Lung (tissue), 12 donors: ENCODE results near the gene NPW. TPM values are rescaled to one million over a fixed set of nuclear protein-coding genes. Genes with fewer than 3 reads are reported as not detected.

Experiments
- ATAC-seq: fragments of 200-7000 bp; cut with Tn5 transposase; one replicate; pipeline ENCODE4 v1.9.1; 2020; ENCODE audit warnings: moderate number of reproducible peaks; ENCODE audit not compliant: insufficient read depth, low FRiP score
- DNase-seq, 3 donors: peaks; one replicate each; pipeline ENCODE4 v3.0.0-alpha.2; 2013 to 2017
- H3K27ac ChIP-seq, 2 donors: one replicate each; pipeline ENCODE4 v1.5.1; 2013; ENCODE audit warnings: mild to moderate bottlenecking in 2 of 2, moderate library complexity in 2 of 2, control low read depth in 1 of 2, inconsistent platforms in 1 of 2, low read depth in 1 of 2, low read length in 1 of 2
- H3K27me3 ChIP-seq, 3 donors: one replicate each; pipeline ENCODE4 v1.5.1; 2013; ENCODE audit warnings: low read length in 2 of 3; ENCODE audit not compliant: control insufficient read depth in 3 of 3, insufficient read depth in 3 of 3
- H3K36me3 ChIP-seq, 4 donors: one replicate each; pipeline ENCODE4 v1.5.1; 2013; ENCODE audit warnings: low read length in 4 of 4, mild to moderate bottlenecking in 1 of 4, moderate library complexity in 1 of 4; ENCODE audit not compliant: control insufficient read depth in 4 of 4, insufficient read depth in 4 of 4
- H3K4me1 ChIP-seq, 5 donors: one replicate each; pipeline ENCODE4 v1.5.1; 2013; ENCODE audit warnings: low read length in 5 of 5, mild to moderate bottlenecking in 2 of 5, moderate library complexity in 1 of 5; ENCODE audit not compliant: control insufficient read depth in 5 of 5, insufficient read depth in 5 of 5
- H3K4me3 ChIP-seq: one replicate; pipeline ENCODE4 v1.5.1; 2013; ENCODE audit warnings: mild to moderate bottlenecking, control low read depth, moderate library complexity
- H3K9ac ChIP-seq, 2 donors: one replicate each; pipeline ENCODE4 v1.5.1; 2013; ENCODE audit warnings: low read length in 2 of 2, control low read depth in 1 of 2; ENCODE audit not compliant: insufficient read depth in 1 of 2
- H3K9me3 ChIP-seq, 4 donors: one replicate each; pipeline ENCODE4 v1.5.1; 2013; ENCODE audit warnings: low read length in 3 of 4, mild to moderate bottlenecking in 1 of 4, moderate library complexity in 1 of 4; ENCODE audit not compliant: control insufficient read depth in 4 of 4, insufficient read depth in 3 of 4
- CTCF ChIP-seq: IDR thresholded peaks from 2 replicates; pipeline ENCODE4 v1.5.1; 2012; ENCODE audit warnings: mild to moderate bottlenecking; ENCODE audit errors: control extremely low read depth, extremely low read depth
- WGBS, 2 donors: extraction: QIAGEN DNeasy Blood & Tissue Kit; methylation state at CpG; one replicate each; pipeline ENCODE4 v1.1.7; 2013; 5-methylcytosine and 5-hydroxymethylcytosine counted together
- polyA plus RNA-seq, 2 donors: library from polyadenylated mRNA; stranded (reverse); fragments of 200-250 nt; gene quantifications; one replicate each; pipeline ENCODE4 v1.2.1, GENCODE V29; 2013
- total RNA-seq, 2 donors: library from RNA; depleted of rRNA in 1 of 2; stranded (reverse); fragments of >200 nt in 1 of 2; gene quantifications; one replicate each; pipeline ENCODE4 v1.2.1, GENCODE V29; 2014 to 2021
- donor health status: control.
- donor health status: control.
- donor health status: Bipolar disorder and iron deficiency.
- donor health status: healthy.
- donor health status: DM: yes; HTN: yes; CAD: no.

The NPW gene
- total and polyA plus RNA-seq, 4 donors, result 0.12 to 1.3 (median 0.53) TPM

DNA sequence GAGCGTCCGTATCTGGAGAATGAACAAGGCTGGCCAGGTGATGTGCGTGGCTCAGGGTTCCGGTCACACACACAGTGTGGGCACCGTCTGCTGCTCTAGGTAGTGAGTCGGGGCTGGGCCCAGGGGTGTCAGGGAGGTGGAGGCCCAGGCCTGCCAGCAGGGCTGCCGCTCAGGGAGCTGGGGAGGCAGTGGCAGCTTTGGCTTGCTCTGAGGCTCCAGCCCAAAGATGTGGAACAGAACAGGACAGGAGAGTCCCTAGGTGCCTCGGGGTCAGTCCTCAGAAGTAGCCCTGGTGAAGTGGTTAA lies 43.4 kb upstream of the NPW start:
- no peak overlapping the region for H3K9ac ChIP-seq
- WGBS, 2 donors, result 94% methylated on average over 7 to 8 of the region's 8 CpGs
- ATAC-seq (no peak), DNase-seq (no peak)
- no peak overlapping the region for H3K27ac ChIP-seq
- H3K4me1 ChIP-seq, result peaks cover 0 to 11% (median 7%) of the 10 kb centered on the region in 5 donors
- no peak overlapping the region for H3K4me3 ChIP-seq
- H3K36me3 ChIP-seq, result peaks cover 0 to 47% (median 20%) of the 10 kb centered on the region in 4 donors
- H3K27me3 ChIP-seq, result peaks cover 0 to 27% (median 12%) of the 10 kb centered on the region in 3 donors
- H3K9me3 ChIP-seq, result peaks cover 0 to 24% (median 0%) of the 10 kb centered on the region in 4 donors
- no peak for TF ChIP-seq CTCF

GRCh38 chr16:1976951-1977874 lies 42.4 kb upstream of the NPW start:
- H3K27me3 ChIP-seq, result peaks cover 0 to 37% (median 23%) of the 10 kb centered on the region in 3 donors
- DNase-seq, result no peak
- H3K36me3 ChIP-seq, result peaks cover 0 to 47% (median 20%) of the 10 kb centered on the region in 4 donors
- TF ChIP-seq CTCF, result no peak
- H3K9ac ChIP-seq, result no peak overlapping the region
- no peak for ATAC-seq
- H3K4me3 ChIP-seq, result no peak overlapping the region
- H3K9me3 ChIP-seq, result peaks cover 0 to 24% (median 0%) of the 10 kb centered on the region in 4 donors
- H3K4me1 ChIP-seq, result peaks cover 0 to 11% (median 7%) of the 10 kb centered on the region in 5 donors
- H3K27ac ChIP-seq, result no peak overlapping the region
- 94 to 96% methylated on average over 33 of the region's 33 CpGs for WGBS, 2 donors

GRCh38 chr16:1977875-1978268 lies 41.7 kb upstream of the NPW start:
- peaks cover 0 to 42% (median 29%) of the 10 kb centered on the region in 3 donors for H3K27me3 ChIP-seq
- ATAC-seq, result no peak
- peaks cover 0 to 24% (median 0%) of the 10 kb centered on the region in 4 donors for H3K9me3 ChIP-seq
- no peak for DNase-seq
- H3K4me3 ChIP-seq, result no peak overlapping the region
- 97 to 98% methylated on average over 17 to 18 of the region's 18 CpGs for WGBS, 2 donors
- peaks cover 0 to 47% (median 20%) of the 10 kb centered on the region in 4 donors for H3K36me3 ChIP-seq
- no peak overlapping the region for H3K9ac ChIP-seq
- H3K4me1 ChIP-seq, result peaks cover 0 to 6% (median under 1%) of the 10 kb centered on the region in 5 donors
- H3K27ac ChIP-seq, result no peak overlapping the region
- TF ChIP-seq CTCF, result no peak
